Endometrium (tissue), 2 donors: Measurements from ENCODE around the gene BLOC1S6.

Experiments used
- FAIRE-seq: peaks from 2 replicates; lab custom pipeline; 2012; peaks lifted over from hg19 to GRCh38; lab: Jason Lieb, UNC
- donor health status: control.
- donor health status: control.

BLOC1S6 gene

DNA sequence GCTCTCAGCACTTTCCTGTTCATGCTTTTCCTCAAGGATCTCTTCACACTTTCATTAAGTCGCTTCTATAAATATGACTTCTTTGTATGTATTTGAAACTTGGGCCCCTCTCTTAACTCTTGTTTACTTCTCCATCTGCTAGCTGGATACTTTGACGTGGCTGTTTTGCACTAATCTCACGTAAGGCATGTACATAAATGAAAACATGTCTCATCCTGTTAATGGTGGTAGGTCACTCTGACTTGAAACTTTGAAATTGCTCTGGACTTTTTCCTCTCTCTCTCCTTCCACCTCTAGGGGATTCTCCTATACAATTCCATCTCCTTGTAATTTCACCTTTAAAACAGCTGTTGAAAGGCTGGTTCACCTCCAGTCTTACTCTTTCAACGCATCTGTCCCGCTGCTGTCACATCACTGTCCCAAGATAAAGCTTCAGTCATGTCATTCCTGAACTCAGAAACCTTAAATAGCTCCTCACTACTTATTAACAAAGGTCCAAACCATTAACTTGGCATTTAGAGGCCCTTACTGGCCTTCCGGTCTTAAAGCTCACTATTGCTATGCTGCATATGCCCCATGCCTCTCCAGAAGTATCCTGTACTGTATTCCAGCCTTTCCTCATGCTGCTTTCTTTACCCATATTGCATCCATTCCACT, 1.2 kb downstream of the BLOC1S6 start:
- FAIRE-seq: no peak

DNA sequence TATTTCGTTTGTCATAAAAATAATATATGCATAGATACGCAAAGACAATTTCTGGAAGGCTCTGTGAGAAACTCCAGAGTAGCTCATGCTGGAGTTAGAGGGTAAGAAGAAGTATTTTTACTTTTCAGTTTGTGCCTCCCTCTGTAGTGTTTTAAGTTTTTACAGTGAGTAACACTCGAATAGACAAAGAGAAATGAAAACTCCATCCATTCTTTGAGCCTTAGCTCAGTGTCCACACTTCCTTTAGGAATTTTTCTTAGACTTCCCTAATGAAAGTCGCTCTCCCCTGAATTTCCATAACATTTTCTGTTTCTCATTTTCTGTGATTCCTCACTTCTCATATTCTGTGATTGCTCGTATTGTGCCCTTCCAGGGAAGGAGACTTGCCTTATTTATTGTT, 2.1 kb downstream of the BLOC1S6 start:
- FAIRE-seq: no peak

DNA sequence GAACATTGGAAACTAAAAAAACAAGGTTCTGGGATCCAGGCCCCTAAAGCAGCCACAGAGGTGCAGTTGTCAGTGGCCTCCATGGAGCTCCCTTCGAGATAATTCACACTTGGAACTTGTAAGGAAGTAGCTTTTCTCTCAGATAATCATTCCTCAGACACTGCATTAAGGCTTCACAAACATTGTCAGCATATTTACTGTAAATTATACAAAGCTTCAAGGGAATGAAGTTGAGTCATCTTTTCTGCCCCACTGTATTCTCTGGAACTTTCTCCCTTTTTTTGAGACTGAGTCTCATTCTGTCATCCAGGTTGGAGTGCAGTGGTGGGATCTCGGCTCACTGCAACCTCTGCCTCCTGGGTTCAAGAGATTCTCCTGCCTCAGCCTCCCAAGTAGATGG, 7.1 kb downstream of the BLOC1S6 start:
- FAIRE-seq: no peak

DNA sequence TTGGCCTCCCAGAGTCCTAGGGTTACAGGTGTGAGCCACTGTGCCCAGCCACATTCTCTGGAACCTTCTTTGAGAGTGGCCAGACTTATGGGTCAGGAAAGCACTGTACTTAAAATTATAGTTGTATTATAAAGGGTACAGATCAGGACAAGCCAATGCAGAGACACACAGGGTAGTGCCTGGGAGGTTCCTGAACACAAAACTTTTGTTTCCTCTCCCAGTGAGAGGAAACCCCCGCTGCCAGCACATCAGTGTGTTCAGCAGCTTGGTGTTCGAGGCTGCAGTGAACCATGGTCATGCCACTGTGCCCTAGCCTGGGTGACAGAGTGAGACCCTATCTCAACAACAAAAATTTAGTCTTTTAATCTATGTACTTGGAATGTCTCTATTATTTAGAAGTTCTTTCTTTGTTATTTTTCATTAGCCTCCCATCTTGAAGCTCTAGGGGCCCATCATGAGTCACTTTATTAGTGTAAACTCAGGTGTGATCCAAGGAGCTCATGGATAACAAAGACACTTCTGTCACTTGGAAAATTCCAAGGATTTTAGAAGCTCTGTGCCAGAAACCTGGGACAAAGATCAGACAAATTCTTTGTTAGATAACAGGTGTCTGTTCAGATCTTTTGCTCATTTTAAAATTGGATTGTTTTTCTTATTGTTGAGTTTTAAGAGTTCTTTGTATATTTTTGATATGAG, 7.8 kb downstream of the BLOC1S6 start:
- no peak for FAIRE-seq

DNA sequence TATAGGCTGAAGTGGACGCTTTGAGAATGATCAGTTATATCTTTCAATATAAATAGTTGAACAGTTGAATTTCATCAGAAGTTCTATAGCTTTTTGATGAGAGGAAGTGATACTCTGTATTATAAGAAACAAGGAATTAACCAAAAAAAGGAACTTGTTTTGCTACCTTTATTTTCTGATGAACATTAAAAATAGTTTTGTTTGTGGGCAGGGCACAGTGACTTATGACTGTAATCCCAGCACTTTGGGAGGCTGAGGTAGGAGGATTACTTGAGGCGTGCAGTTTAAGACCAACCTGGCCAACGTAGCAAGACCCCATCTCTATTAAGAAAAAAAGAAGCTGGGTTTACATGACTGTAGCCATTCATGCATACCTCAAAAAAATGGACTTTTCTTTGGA, 16.7 kb downstream of the BLOC1S6 start:
- FAIRE-seq: no peak

DNA sequence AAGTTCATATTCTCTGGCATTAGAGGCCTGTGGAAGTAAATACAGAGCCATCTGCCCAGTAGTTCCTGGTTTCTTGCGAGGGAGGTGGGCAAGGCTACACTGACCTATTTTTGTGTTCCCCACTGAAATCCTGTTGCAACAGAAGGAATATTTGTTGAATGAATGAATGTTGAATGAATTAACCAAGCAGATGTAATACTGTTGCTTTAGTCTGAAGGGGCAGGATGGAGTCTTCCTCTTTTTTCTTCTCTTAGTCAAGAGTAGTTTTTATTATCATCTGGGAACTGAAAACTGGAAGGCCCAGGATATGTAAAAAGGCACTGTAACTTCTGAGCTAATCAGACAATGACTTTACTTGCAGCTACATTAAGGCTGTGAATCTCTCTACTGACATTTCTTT, 17.1 kb downstream of the BLOC1S6 start:
- FAIRE-seq: no peak

DNA sequence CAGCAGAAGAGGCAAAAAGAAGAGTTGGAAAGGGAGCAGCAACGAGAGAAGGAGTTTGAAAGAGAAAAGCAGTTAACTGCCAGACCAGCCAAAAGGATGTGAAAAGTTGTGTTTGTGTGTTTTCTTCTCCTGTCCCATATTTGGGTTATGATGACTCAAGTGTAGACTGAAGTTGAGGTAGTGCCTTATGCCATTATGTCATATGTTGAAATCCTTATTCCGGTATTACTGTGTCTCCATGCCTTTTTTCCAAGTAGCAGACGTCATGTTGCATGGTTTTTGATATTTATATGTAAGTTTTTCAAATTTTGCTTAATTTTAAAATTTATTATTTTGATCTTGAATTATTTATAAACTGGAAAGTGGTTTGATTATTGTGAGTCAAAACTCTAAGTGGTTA, 19.2 kb downstream of the BLOC1S6 start:
- no peak for FAIRE-seq

DNA sequence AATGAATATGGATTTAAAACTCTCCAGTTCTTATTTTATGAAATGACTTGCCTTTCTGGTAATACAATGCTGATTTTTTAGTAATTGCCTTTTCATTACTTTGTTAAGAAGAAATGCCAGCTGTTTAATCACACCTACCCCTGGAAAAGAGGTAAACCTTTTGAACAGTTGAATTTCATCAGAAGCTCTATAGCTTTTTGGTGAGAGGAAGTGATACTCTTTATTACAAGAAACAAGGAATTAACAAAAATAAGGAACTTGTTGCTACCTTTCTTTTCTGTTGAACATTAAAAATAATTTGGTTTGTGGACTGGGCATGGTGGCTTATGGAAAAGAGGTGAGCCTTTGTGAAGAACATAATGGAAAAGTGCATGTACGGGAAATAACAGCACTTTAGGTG, 19.7 kb downstream of the BLOC1S6 start:
- no peak for FAIRE-seq

DNA sequence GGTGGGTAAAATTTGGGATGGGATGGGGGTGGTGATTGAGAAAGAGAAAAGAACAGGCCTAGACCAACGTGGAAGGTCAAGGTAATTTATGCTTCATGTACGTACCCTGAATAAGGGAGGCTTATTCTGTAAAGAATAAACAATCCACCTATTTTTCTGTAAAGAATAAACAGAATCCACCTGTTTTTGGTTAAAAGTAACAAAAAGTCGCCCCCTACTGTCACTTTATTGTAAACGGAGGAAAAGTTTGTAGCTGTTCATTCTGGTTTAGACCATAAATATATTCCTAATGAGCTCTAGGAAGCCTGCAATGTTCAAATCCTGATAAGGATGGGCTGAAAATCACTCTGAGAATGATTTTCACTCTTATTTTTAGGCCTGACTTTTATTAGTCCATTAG, 24.1 kb downstream of the BLOC1S6 start:
- FAIRE-seq: peak; percentile 48

DNA sequence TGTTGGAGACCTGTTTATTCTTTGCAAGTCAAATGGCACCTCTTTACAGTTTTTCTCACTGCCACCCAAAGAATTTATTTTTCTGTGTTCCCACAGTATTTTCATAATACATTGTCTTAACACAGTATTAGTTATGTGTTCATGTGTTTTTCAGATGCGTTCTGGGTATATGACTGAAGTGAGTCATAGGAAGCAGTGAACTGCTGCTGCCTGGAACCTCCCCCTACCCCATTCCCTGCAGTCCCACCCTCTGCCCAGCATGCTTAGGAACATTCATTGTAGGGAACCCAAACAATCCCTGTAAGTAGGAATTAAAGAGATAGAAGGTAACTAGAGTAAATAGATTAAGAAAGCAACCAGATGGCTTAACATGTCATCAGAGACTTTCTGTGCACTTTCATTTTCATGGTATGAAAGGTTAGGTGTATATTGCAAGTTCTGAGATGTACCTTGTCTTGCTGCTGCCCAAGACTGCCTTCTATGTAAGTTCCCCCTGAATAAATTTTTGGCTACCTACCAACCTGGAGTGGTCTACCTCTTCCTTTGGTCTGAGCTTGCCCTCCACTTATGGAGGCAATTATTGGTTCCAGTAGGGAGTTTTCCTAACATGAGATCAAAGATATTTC, 25.7 kb downstream of the BLOC1S6 start:
- no peak for FAIRE-seq

DNA sequence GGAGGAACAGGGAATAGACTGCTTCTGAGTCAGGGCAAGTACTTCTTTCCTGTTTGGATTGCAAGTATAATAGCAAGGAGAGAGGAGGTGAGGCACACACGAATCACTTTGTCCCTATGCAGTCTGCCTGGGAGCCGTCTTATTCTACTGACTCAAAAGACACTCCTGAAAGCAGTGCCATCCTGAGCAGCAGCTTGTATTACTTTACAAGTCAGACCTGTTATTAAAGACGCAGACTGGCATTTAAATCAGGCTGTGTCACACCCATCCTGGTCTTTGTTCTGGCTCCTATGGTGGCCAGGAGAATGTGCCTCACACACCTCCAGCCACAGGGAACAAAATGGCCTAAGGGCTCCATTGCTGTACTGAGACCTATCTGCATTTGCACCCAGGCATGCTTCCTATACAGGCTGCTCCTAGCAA, 29.7 kb downstream of the BLOC1S6 start:
- FAIRE-seq: no peak

DNA sequence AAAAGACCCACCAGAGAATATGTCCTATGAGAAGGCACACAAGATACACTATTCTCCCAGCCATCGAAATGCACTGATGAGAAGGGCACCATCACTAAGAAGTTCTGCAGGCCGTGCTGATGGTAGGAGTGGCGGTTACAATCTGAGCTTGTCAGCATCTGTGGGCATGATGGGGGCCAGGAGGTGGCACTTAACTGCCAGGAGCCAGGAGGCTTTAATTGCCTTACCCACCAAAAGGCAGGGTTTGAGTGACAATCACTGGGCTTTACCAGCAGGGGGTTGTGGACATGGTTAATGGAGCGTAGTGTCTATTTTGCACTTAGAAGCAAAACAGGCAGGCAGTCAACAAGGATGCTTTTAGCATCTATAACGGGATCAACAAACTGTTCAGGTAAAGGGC, 31.6 kb downstream of the BLOC1S6 start:
- no peak for FAIRE-seq

DNA sequence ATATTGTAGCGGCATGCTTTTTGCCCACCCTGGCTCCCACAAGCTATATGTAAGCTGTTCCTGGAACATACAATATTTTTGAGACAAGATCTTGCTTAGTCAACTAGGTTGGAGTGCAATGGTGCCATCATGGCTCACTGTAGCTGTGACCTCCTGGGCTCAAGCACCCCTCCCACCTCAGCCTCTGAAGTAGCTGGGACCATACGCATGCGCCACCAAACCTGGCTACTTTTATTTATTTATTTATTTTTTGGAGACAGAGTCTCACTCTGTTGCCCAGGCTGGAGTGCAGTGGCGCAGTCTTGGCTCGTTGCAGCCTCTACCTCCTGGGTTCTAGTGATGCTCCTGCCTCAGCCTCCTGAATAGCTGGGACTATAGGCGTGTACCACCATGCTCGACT, 41.0 kb downstream of the BLOC1S6 start:
- FAIRE-seq: no peak

DNA sequence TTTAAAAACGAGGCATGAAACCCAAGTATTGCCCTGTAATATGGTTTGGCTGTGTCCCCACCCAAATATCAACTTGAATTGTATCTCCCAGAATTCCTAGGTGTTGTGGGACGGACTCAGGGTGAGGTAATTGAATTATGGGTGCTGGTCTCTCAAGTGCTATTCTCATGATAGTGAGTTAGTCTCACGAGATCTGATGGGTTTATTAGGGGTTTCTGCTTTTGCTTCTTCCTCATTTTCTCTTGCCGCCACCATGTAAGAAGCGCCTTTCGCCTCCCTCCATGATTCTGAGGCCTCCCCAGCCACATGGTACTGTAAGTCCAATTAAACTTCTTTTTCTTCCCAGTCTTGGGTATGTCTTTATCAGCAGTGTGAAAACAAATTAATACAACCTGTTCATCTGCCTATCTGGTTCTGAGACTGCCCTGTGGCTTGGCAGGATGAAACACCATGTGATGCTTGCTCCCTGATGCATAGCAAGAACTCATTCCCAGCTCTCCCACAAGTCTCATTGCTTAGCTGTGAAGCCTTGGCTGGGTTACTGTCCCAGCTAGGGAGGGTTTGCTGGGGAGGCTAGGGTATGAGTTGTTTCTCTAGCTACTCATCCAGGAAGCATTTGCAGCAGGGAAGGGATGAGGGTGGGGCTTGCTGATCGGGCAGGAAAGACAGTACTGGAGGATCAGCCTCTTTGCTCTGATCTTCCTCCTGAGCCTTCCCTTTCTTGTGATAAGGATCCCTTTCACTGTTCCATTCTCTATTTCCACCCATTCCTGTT, 43.9 kb downstream of the BLOC1S6 start:
- no peak for FAIRE-seq

DNA sequence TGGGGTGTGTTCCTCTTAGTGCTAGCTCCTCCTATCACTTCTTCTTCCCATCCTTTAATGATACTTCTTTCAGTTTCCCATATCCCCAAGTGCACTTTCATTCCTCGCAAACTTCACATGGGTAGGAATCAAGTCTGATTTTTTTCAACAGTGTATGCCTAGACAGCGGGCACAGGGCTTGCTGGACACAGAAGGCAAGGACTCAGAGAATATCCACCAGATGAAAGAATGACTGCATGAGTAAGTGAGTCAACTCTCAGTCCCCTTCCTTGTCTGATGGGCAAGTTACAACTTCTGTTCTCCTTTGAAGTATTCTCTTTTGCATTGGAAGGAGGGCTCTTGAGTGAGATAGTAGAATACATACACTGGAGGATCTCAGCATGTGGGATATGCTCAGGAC, 44.6 kb downstream of the BLOC1S6 start:
- FAIRE-seq: no peak

DNA sequence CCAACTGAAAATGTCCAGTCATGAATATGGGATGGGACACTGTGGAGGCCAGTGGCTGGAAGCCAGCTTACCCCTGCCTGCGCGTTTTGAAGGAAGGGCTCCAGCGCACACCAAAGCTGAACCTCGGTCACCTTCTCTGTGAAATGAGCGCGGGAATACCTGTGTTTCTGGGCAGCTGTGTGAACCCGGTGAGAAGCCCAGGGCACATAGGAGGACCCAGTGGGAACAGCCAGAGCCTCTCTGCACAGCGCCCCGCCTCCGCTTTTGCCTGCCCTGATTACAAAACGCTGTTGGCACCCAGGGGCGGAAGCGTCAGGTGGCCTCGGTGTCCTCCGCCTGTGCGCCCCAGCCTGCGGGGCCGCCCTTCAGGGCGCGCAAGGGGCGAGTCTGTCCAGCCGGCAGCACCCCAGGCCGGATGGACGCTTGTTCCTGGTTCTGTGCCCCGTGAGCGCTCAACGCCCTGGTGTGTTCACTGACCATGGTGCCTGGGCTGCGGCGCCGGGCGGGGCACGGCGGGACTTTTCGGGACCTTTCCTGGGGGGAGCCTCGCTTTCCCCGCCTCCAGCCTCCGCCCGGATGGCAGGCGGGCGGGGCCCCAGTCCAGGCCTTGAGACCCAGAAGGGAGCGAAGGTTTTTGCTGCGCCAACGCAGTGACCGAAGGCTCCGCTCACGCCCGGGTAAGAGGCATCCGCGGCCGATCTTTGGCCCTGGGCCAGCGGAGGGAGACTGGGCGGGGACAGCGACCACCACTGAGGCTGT, 47.4 kb downstream of the BLOC1S6 start, which contains the start of gene SQOR:
Gene SQOR (plus strand): TSS at position 598 of the 759 bp plus-strand sequence. CDS start 23,895 bp downstream, outside the sequence.
- FAIRE-seq: no peak

DNA sequence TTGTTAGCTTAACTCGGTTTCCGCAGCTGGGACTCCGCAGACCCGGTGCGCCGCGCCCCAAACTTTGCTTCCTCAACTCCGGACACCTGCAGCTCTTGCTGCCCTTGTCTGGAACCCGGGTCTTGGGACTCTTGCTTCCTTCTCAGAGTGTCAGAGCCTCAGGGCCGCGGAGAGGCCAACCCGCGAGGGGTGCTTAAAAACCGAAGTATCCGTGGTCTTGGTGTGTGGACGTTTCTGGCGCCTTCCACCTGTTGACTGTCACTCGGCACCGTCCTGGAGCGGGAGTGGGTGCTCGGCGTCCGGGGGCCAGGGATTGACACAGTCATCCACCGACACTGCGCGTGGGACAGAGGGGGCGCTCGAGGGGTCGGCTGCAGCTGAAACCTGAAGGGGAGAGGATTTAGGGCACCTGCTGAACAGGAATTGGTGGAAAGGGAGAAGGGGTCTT, 48.0 kb downstream of the BLOC1S6 start:
- FAIRE-seq: no peak

DNA sequence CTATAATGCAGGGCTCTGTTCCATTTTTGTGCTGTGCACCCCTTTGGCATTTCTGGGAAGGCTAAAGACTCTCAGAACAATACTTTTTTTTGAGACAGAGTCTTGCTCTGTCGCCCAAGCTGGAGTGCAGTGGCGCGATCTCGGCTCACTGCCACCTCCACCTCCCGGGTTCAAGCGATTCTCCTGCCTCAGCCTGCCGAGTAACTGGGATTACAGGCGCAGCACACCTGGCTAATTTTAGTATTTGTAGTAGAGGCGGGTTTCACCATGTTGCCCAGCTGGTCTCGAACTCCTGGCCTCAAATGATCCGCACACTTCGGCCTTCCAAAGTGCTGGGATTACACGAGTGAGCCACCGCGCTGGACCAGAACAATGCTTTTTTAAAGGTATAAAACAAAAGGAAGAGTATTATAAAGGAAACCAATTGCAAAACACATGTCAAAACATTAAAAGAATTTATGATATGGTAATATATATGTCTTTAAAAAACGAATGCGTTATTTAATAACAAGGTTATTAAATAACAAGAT, 48.6 kb downstream of the BLOC1S6 start:
- no peak for FAIRE-seq

DNA sequence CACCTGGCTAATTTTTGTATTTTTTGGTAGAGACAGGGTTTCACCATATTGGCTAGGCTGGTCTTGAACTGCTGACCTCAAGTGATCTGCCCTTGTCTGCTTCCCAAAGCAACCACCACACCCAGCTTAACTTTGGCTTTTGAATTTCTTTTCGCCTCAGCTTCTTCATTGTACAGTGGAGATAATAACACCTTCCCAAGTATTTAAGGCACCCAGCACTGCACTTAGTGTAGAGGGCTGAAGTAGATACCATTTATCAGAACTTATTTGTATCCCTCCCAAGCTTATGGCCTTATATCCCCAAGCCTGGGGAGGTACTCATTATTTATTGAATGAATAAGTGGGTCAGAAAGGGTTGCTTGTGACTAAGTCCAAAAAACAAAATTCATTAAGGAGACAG, 50.0 kb downstream of the BLOC1S6 start:
- no peak for FAIRE-seq

DNA sequence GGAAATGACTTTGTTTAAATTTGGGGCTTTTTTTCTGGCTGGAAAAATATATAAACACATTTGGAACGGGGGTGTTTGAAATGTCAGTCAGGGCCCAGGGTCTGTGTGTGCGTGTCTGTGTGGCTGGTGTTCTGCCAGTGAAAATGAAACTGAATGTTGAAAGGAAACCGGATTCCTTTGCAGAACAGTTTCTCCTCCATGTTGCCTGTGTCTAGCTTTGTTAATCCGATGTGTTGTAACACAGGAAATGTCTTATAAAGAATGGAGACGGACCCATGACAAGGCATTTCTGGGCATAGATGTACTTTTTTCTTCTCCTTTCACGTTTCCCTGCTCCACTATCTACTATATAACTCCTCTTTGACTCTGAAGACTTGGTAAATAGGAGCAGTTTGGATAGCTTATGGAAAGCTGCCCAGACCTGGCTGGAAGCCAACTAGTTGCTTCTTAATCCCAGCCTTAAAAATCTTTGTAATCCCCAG, 50.4 kb downstream of the BLOC1S6 start:
- FAIRE-seq: peak; percentile 41

DNA sequence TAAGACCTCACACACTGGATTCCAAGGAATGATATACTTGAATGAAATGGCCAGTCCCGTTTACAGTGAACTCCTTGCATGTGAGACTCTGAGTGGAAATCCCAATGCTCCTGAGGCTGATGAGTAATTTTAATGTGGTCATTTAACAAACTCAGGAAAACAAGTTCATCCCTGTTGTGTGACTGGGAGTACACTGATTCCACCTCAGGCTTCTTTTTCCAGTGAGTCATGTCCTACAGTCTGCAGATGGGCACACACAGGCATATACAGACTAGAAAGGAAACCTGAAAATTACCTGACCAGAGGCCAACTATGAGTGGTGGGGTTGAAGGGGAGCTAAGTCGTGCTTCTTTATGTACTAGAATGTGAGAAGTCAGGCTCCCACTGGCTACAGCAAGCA, 53.4 kb downstream of the BLOC1S6 start:
- FAIRE-seq: no peak
